CMK (cell line): ENCODE measurements around the gene WAPL.

Experiments used
- DNase-seq: peaks from one replicate; pipeline ENCODE4 v3.0.0-alpha.2; 2010; ENCODE audit warnings: low read depth

Gene WAPL

DNA sequence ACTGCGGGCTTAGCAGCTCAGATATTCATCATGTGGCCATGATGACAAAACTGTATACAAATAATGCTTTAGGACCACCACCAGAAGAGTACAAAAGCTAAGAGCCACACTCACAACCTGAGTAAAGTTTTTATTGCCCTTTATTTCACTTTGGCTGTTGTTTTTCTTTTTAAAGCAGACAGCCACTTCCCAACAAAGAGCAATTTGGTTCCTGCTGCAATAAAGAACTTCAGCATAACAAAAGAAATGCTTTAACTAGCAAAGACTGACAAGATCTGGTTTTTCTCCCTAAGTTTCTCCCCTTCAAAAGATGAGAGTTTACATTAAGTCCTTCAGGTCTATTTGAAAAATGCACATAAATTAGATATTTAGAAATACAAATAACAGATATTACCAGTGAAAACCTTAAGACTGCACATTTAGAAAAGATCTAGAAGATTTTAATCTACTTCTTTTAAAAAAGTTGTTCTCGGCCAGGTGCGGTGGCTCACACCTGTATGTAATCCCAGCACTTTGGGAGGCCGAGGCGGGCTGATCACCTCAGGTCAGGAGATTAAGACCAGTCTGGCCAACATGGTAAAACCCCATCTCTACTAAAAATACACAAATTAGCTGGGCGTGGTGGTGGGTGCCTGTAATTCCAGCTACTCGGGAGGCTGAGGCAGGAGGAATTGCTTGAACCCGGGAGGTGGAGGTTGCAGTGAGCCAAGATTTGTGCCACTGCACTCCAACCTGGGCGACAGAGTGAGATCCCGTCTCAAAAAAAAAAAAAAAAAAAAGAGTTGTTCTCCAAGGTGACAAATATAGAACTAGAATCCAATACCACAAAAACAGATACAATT is 59.4 kb downstream of the WAPL start:
- DNase-seq = no peak

DNA sequence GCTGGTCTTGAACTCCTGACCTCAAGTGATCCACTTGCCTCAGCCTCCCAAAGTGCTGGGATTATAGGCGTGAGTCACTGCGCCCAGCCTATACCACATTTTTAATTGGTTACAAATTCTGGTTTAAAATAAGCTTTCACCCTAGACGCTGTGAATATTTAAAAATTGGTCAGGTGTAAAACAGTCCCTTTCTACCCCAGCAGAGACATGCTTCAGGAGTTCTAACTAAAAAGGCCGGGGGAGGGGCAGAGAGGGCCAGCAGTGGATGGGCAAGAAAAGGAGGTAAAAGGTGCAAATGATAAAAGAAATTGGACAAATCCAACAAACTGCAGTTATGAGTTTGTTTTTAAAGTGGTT is 70.0 kb downstream of the WAPL start:
- no peak for DNase-seq

DNA sequence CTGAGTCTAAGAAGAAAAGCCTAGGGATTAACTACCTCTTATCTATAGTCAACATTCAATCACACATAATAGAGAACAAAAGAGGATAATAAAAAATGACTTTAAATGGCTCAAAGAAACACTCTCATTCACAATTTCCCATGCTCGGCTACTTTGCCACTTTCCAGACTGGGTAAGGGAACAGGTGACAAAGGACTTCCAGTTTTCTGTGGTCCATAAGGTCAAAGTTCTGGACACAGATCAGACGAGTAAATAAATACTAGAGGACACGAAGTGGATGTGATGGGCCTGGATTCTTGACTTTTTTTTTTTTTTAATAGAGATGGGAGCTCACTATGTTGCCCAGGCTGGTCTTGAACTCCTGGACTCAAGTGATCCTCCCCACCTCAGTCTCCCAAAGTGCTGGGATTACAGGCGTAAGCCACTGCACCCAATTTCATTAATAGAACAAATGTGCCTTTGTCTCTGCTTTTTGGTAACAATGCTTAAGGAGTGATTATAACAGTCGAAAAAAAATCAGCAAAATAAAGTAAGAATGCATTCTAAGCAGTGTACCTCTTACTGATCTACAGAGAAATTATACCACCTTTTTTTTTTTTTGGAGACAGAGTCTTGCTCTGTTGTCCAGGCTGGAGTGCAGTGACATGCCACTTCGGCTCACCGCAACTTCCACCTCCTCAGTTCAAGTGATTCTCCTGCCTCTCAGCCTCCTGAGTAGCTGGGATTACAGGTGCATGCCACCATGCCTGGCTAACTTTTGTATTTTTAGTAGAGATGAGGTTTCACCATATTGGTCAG is 70.6 kb downstream of the WAPL start:
- no peak for DNase-seq

DNA sequence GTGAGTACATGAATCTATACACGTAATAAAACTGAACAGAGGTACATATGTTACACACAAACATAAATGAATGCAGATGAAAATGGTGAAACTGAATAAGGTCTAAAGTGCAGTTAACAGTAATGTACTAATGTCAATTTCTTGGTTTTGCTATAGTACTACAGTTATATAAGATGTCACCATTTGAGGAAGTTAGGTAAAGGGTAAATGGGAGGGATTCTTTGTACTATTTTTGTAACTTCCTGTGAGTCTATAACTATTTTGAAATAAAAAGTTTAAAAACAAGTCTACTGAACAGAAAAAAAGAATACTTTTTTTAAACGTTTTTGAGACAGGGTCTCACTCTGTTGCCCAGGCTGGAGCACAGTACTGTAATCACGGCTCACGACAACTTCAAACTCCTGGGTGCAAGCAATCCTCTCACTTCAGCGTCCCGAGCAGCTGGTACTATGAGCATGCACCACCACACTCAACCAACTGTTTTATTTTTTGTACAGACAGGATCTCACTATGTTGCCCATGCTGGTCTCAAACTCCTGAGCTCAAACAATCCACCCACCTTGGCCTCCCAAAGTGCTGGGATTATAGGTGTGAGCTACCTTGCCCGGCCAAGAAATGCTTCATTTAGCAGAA is 71.5 kb downstream of the WAPL start:
- DNase-seq = no peak

DNA sequence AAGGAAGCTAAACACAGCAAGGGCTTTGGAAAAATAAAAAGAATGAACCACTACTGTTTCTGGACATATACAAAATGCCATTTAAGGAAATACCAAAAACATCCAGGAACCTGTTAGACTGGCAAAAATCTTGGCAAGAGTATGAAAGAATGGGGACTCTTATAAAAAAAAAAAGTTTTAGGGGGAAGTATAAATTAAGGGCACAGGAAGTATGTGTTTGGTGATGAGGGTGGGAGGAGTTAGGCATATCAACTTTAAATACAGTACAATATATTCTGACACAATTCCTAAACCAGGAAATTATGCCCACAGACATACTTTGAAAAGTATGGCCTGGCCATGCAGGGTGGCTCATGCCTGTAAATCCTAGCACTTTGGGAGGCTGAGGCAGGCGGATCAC is 74.2 kb downstream of the WAPL start:
- DNase-seq = no peak

DNA sequence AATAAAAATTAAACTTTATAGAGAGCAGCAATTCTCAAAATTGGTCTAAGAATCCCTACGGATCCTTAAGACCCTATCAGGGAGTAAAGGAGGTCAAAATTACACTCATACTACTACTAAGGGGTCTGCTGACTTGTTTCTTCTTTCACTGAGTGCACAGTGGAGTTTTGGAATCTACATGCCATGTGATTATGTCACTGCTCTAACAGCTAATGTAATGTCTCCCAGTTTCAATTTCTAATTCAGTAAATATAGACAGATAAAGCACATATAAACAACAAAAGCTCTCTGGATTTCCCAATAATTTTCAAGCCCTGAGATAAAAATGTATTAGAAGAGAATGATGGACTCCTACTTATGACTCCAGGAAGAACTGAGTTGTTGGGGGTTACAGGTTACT is 74.6 kb downstream of the WAPL start:
- no peak for DNase-seq

DNA sequence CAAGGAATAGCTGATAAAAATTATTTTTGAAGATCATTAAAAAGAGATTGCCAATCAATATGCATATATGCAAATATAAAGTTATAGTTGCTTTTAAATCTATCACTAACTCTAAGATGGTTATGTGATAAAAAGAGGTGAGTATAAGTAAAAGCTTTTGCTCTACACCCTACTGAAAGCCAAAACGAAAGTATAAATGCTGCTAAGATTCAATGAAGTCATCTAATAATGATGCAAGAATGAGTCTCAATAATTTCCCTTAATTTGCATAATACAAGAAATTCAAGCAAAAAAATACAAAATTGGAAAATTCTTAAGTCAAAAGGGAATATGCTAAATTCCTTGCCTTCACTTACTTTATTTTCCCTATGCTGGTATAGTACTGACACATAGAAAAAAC is 75.2 kb downstream of the WAPL start:
- no peak for DNase-seq

DNA sequence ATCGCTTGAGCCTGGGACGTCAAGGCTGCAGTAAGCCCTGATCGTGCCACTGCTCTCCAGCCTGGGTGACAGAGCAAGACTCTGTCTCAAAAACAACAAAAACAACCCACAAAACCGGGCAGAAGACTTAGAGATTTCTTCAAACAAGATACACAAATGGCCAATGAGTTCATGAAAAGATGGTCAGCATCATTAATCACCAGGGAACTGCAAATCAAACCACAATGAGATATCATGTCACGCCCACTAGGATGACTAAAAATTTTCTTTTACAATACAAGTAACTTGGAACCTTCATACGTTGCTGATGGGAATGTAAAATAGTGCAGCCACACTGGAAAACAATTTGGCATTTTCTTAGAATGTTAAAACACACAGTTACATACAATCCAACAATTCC is 77.7 kb downstream of the WAPL start:
- DNase-seq = no peak

DNA sequence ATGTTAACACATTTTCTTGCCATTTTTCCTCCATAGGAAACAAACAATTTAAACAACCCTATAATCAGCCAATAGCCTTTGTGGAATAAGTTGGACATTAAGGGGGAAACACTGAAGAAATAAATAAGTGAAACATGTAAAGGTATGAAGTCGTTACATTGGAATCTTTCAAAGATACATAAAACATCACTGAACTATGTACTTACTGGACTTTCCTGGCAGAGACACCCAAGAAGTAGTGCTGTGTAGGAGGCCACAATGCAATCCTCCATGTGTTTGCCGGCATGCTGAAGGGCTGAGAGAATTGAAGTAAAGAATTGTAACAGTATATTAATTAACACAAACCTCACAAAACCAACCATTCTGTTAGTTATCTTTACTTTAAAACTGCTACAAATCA is 78.5 kb downstream of the WAPL start:
- DNase-seq = no peak

DNA sequence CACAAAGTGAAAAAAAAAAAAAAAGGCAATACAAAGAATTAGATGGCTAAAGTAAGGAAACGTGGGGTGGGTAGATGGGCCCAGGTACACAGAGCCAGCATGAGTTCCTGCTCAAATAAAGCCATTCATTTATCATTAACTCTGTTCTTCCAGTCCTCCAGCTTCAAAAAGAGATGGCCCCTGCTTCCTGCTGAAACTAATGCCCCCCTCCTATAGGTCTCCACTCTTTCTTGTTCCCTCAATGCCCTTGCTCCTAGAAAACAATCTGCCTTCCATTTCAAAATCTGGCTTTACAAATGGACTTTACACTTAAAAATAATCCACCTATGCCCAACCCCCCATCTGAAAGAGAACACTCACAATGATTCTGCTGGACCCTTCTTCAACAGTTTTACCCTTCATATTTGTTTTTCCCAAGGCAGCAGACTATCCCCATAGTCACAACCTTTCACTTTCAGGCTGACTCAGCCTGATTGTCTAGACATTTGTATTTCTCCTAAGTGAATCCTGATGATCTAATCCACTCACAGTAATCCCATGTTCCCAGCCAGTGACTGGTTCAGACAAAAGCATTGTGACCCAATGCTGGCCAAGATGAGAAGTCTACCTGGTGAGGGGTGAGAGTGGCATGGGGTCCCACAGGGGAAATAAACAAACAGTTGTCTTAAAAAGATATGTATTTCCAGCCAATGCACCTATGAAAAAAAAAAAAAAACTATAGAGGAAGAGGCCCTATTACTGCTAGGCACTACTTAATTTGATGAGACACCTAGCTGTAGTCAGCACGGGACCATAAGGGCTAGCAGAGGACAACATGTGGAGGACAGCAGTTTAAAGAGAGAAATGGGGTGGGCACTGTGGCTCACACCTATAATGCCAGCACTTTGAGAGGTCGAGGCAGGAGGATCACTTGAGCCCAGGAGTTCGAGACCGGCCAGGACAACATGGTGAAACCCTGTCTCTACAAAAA is 80.4 kb downstream of the WAPL start:
- no peak for DNase-seq

DNA sequence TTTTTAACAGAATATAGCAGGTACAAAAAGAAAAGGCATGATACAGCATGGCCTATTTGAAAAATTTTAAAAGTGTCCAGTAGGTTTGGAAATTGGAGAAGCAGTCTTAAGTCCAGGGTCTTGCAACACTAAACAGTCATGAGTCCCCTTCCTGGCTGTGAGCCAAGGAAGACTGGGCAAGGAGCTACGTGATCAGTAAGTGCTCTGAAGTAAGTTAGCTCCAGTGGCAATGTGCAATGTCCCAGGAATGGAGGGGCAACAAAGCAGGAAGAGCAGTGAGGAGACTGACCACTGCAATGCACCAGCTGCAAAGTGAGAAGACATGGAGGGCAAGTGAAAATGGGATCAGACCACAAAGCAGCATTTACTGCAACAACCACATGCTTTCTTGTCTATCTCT is 82.0 kb downstream of the WAPL start:
- DNase-seq = no peak

DNA sequence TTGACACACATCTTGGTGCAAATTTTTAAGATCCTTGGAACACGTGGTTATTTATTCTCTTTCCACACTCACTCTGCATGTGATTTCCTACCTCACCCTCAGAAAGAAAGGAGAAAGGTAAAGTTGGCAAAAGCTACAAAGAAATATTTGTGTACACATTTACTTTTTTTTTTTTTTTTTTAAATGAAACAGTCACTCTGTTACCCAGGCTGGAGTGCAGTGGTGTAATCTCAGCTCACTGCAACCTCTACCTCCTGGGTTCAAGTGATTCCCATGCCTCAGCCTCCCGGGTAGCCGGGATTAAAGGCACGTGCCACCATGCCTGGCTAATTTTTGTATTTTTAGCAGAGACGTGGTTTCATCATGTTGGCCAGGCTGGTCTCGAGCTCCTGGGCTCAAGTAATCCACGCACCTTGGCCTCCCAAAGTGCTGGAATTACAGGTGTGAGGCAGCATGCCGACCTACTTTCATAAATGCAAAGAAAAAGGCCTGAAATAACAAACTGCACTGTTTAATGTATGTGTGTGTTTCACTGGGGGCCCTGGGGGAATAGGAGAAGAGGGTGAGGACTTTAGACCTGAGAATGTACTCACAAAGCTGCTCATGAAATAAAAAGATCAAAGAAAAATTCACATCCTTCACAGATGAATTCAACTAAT is 83.4 kb downstream of the WAPL start:
- no peak for DNase-seq

DNA sequence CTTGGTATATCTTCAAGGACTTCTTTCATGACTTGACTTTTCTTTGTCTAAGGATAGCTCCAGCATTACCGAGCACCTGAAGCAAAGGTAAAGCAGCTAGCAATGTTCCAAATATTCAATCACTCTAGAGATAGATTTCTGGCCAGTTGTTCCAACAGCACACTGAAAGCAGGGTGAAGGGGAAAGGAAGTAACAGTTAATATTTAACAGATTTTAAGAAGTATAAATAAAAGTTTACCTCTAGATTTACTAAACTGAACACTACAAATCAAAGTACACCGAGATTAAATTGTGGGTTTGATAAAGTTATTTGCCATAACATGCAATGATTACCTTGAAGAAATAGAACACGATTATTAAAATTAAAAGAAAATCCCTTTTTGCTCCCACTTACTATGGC is 84.1 kb downstream of the WAPL start:
- no peak for DNase-seq

DNA sequence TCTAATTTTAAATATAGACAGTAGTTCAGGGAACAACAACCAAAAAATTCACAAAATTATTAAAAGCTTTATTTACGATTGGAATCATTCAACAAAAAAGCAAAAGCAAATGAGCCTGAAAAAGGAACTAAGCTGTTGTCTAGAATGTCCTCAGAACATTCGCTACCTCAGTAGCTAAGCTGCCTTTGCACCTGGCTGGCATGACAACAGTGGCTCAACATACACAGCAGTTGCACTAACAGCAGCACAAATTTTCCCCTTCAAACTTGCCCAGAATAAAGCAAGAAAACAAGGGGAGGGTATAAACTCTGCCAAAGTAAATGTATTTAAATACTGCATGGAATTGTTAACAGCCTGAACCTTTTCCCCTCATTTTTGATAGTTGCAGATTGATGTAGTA is 84.6 kb downstream of the WAPL start:
- DNase-seq = no peak

DNA sequence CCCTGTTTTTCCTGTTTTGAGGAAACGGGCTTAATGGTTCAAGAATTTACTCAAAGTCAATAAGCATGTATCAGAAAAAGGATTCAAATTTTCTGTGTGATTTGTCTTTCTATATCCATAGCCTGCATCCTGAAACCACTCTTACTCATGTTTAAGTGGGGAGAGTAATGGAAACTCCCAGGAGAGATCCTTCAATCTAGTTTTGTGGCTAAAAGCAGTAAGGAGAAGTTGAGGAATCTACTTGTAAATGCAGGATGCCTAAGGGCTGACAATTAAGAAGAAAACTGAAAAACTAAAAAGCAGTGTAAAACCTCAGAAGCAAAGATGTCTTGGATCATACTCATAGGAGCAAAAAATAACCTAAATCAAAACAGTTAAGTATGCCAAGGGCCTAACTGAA is 86.9 kb downstream of the WAPL start:
- DNase-seq = no peak

DNA sequence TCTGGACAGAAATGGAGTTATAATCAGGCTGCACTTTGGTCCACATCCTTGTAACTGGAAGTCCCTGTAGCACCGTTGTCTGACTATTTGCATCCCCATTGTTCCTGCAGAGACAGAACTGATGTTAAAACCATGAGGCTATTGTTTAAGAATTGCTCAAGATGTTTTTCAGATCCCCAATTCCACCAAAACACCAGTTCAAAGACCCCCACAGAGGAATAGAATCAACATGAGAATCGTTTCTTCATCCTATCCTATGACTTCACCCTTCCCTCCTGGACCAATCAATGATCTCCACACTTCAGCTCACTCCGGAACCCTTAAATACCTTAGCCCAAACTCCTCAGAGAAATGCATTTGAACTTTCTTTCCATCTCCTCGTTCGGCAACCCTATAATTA is 97.9 kb downstream of the WAPL start:
- DNase-seq = no peak

DNA sequence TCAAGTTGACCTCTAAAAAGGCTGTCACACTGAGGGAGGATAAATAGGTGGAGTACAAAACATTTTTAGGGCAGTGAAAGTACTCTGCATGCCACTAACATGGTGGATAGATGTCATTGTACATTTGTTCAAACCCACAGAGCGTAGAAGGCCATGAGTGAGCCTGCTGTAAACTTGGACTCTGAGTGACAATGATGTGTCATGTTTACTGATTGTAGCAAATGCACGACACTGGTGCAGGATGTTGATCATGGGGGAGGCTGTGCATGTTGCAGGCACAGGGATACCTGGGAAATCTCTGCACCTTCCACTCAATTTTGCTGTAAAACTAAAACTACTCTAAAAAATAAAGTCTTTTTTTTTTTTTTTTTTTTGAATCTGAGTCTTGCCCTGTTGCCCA is 102.5 kb downstream of the WAPL start:
- DNase-seq = no peak

DNA sequence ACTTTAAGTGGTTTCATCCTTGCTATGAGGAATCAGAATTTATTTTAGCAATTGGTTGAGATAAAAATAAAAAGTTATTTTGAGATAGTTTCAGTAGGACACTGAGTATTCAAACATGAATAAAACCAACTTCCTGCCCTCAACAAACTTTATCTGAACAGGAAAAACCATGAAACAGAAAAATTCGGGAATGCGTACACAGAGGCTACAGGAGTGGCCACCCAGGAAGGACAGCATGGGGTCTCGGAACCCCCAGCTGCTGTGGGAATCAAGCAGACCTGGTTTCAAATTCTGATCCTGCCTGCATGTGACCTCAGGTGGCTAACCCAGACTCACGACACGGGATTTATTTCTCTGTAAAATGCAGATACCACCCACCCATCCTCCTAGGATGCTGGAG is 106.0 kb downstream of the WAPL start:
- DNase-seq = no peak

DNA sequence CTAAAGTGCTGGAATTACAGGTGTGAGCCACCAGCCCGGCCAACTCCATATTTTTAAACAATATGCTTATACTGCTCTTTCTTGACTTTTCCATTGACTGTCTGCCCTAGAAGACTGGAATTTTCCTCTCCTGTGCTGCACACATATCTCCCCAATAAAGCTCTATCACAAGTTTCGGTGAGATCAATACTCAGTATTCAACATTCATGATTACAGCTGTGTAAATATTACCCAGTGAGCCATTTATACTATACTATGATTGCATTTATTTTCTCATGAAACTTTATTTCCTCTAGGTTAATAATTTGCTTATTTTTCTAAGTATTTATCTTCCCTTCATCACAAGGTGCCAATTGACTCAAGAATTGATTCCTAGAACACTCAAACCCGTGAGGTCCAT is 106.5 kb downstream of the WAPL start:
- no peak for DNase-seq

DNA sequence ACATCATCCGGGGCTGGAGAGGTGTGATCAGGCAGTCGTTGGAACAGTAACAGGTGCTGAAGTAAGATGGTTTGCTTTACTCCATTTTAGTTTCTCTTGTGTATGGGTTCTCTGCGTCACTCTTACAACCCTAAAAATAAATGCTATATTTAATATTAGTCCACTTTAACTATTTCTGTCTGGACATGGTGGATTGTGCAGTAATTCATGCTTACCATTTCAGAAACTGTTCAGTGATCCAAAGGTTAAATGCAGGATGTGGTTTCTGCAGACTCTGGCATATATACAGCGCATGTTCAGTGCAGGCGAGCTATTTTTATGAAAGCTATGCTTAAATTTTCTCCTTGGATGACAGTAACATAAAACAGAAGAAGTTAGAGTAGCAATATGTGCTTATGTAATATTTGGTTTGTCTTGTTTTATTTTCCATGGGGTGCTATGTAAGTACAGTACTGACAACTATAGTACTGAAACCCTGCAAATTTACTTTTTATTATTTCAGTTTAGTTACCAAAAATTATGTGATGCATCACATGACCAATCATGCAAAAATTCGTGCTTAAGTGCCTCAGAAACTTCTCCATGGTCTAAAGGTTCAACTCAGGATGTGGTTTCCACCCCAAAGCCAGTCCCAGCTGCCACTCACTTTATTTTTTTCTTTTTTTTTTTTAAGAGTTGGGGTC is 108.4 kb downstream of the WAPL start:
- no peak for DNase-seq
